Endometrial microvascular endothelial cells (primary cell): ENCODE measurements around the gene NCAPD3. TPM values are rescaled to one million over a fixed set of nuclear protein-coding genes. Genes with fewer than 3 reads are reported as not detected.

Experiments used
- in situ Hi-C: cut with HindIII; loops from 2 replicates; pipeline ENCODE4 v1.10.0; 2017; ENCODE audit warnings: low sequenced_read_pairs, low pct_unique_long_range_greater_than_20kb; ENCODE audit errors: inconsistent ontology term
- total RNA-seq: library from RNA; depleted of rRNA; stranded (reverse); fragments of >200 nt; gene quantifications from one replicate; pipeline ENCODE4 v1.2.3, GENCODE V29; 2015; ENCODE audit errors: inconsistent ontology term

The NCAPD3 gene
- total RNA-seq, 1 donor from 2014 or later, result 30.1 TPM

DNA sequence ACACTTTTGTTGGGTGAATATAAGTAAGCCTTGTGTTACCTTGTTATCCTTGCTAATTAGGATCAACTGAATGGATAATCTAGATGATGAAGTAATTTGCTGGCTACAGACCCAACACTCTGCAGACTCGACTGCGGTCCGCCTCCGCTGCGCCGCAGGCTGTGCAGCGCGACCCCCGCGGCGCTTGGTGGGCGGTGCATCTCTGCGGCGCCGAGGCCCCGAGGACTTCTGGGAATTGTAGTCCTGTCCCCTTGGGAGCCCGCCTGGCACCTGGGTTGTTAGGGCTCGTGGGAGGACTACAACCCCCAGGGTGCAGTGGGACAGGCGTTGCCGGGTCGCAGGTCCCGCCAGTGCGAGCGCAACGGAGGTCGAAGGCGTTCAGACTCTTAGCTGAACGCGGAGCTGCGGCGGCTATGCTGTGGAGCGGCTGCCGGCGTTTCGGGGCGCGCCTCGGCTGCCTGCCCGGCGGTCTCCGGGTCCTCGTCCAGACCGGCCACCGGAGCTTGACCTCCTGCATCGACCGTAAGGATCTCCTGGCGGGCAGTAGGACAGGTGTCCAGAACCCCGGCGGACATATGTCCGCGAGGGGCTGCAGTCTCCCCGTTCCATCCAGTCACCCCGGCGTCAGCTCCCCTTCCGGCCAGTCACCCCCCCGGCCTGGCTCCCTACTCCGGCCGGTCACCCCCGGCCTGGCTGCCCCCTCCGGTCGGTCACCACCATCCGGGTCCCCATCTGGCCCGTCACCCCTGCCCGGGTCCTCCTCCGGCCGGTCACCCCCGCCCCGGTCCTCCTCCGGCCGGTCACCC lies 29.6 kb upstream of the NCAPD3 start, which contains the start of the genes ACAD8 and THYN1:
TSS of gene ACAD8 (plus strand) at position 381 of the 806 bp plus-strand sequence. CDS start at position 414, 33 bp downstream.
TSS of gene THYN1 (minus strand) at position 165 of the 806 bp plus-strand sequence. CDS start 470 bp downstream, outside the sequence.
- in situ Hi-C loops, result no loop called here

DNA sequence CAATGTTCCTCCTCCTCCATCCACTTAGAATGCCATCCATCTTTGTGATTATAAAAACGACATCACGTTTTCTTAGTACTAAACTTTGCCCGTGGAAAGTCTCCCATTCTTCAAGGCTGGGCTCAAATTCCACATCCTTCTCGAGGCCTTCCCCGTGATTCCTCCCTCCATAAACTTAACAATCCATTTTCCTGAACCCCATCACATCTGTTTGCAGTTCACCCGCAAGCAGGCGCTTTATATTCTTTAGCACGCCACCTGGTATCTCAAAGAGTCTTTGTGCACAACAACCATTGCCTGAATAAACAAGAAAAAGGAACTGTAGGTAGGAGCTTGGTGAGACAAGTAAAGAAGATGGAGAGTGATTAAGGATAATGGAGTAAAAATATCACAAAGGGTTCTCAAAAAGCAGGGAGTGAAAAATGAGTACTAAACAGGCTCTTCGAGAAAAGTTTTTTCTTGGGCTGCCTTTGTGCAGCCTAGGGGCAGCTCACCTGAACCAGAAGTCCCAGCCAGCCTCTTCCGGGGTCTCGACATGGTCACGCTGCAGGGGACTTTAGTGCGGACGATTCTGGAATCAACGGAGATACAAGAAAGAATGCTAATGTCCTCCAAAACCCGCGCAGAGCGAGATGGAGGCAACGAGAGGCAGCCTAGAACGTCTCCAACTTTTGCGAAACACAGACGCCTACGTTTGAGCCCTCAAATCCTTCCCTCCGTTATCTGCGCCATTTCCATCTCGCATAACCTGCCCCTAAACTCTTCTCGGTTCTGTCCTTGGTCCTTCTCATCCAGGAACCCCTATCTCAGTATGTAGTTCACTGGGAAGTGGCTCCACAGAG lies 28.8 kb upstream of the NCAPD3 start:
- in situ Hi-C loops, result no loop called here

- in situ Hi-C loops, result no loop called here
These were observed 26.9 kb upstream of the NCAPD3 start for GRCh38 chr11:134250675-134251074.

DNA sequence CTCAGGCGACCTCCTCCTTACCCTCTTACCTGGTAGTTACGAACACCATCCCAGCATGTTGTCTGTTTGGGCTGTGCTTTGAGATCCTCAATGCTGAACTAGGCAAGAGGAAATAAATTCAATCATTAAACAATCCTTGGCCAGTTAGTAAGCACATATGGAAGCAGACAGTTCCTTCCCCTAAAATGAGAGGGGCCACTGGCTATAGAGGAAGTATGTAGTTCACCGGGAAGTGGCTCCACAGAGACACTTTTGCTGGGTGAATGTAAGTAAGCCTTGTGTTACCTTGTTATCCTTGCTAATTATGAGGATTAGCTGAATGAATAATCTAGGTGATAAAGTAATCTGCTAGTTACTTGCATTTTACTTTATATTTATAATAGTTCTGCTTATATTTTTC lies 26.5 kb upstream of the NCAPD3 start:
- in situ Hi-C loops, result no loop called here

- in situ Hi-C loops, result no loop called here
These were observed 25.2 kb upstream of the NCAPD3 start for GRCh38 chr11:134248910-134249480.

DNA sequence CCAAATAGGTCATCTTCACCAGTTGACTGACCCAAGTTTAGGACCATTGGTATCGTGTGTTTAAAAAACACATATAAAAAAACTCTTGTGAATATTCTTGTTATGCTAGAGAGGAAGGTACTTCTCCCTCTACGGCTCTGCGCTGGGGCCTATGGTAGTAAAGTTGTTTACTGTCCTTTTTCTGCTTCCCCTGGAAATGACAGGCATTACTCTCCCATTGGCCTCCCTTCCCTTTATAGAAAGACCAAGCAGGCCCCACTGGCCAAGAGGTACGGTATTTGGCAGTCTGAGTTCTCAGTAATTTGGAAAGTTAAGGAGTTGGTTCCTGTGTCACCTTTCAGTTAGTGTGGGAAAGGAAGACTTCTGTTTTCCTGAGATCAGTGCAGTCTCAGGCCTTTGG lies 22.9 kb upstream of the NCAPD3 start:
- in situ Hi-C loops, result no loop called here

DNA sequence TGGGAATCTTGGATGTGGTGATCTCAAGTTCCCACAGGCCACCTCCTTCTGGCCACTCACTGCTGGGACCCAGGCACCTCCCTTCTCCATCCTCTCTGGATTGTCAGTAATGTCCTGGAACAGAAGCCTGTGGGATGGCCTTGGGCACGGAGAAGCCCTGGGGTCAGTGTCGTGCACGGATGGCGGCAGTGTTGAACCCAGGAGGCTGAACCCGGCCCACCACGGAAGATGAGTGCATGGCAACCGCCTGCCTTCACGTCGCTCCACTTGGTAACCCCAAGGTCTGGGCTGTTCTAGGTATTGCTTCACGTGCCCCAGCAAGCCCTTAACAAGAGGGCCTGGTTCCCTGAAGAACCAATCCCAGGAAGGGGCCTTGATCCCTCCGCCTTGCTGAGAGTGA lies 22.3 kb upstream of the NCAPD3 start:
- in situ Hi-C loops, result no loop called here

GRCh38 chr11:134245434-134245833 lies 21.7 kb upstream of the NCAPD3 start:
- in situ Hi-C loops, result no loop called here

GRCh38 chr11:134244593-134244992 lies 20.8 kb upstream of the NCAPD3 start:
- in situ Hi-C loops, result no loop called here

- in situ Hi-C loops, result no loop called here
These were observed 20.1 kb upstream of the NCAPD3 start for GRCh38 chr11:134243913-134244312.

DNA sequence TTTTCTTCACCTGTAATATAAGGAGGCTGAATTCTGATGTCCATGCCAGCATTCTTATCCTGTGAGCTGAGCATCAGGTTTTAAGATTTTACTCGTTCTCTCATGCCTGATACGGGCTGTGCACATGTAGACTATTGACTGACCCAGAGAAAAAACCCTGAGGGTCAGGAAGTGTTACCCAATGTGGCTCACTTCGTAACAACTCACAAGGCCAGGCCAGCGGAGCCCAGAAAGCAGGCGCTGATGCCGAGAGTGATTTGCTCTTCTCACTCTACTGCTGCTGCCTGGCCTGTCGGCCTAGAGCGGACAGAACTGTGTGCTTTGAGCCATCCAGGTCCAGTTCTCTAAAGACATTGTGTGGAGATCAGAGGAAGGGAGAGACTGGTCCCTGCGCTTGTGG lies 18.6 kb upstream of the NCAPD3 start:
- in situ Hi-C loops, result no loop called here

- in situ Hi-C loops, result no loop called here
These were observed 16.8 kb upstream of the NCAPD3 start for GRCh38 chr11:134240592-134240991.

DNA sequence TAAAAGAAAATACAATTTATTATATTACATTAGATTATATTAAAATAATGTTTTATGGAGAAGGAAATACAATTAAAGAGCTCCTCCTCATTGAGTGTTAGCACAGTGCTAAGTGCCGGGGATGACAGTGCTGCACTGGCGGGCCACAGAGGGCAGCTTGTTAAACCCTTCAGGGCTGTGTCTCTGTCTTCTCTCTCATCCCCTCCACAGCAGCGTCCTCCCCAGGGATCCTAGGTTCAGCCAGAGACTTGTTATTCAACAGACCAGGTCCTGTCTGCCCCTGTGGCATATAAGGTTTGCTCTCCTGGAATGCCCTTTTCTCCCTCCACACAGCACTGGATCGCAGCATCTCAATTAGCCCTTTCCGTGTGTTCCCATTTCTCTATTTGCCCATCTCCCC lies 15.2 kb upstream of the NCAPD3 start:
- in situ Hi-C loops, result no loop called here

DNA sequence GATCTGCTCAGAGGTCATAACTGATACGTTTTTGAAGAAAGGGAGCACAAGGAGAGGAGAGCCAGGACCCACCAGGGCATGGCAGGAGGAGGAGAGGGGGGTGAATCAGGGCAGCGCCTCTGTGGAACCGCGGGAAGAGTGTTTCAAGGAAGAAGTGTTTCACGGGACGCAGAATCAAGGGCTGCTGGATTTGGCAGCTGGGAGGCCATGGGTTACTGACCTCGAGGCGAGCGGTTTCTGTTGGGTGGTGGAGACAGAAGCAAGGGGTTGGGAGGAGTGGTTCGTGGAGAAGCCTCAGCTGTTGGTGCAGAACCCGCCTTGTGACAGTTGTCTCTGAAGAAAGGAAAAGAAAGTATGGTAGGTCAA lies 13.8 kb upstream of the NCAPD3 start:
- in situ Hi-C loops, result no loop called here

DNA sequence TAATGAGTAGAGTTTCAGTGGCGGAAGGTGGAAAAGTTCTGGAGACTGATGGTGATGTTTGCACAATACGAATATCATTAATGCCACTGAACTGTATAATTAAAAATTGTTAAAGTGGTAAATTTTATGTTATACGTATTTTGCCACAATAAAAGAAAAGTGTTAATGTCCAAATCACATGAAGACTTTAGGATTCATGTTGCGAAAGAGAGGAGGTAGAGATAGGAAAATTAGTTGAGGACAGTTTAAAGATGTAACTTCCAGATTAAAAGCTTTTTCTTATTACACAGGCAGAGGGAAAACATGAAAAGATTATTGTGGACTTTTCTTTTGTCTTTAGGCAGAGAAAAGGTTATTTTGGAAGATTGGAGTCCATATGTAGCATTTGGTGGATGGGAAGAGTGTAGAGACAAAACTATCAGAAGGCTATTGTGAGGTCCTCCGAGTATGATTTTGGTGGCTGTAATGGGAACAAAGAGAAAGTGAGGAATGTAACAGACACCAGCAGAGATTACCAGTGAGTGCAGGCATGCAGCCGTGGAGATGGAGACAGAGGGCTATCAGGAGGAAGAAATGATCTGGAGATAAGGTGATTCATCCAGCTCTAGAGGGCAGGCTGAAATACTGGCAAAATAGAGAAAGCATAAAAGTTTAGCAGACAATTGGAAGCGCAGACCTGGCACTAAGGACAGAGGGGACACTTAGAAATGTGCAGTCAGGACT lies 13.2 kb upstream of the NCAPD3 start:
- in situ Hi-C loops, result no loop called here

- in situ Hi-C loops, result no loop called here
These were observed 11.6 kb upstream of the NCAPD3 start for GRCh38 chr11:134235399-134235798.

GRCh38 chr11:134233729-134234179 lies 10.0 kb upstream of the NCAPD3 start:
- in situ Hi-C loops, result no loop called here

GRCh38 chr11:134231958-134232659 lies 8.3 kb upstream of the NCAPD3 start:
- in situ Hi-C loops, result no loop called here
